Tongue (tissue), 2 donors: ENCODE data around the gene NRN1. TPM values are rescaled to one million over a fixed set of nuclear protein-coding genes. Genes with fewer than 3 reads are reported as not detected.
"Not testable (repeated sequence)": the region's sequence is repeated elsewhere in the genome, so short reads cannot be mapped to it uniquely, and the experiment has no call there.

Source experiments
- DNase-seq: peaks from one replicate; pipeline ENCODE4 v3.0.0-alpha.2; 2015
- total RNA-seq: library from RNA; depleted of rRNA; stranded (reverse); fragments of >200 nt; gene quantifications from one replicate; pipeline ENCODE4 v1.2.3, GENCODE V29; 2014

NRN1 gene
- total RNA-seq, 1 donor from 2014 or later = 12.3 TPM

- DNase-seq = peak; percentile 74
These were observed 25.3 kb downstream of the NRN1 start for GRCh38 chr6:5981126-5982026.

- peak; percentile 72 for DNase-seq
These were observed 26.9 kb downstream of the NRN1 start for GRCh38 chr6:5979650-5980420.

- no peak for DNase-seq
These were observed 29.9 kb downstream of the NRN1 start for GRCh38 chr6:5976811-5977210.

- no peak for DNase-seq
These were observed 37.6 kb downstream of the NRN1 start for GRCh38 chr6:5968817-5969734.

GRCh38 chr6:5968036-5968435, 38.7 kb downstream of the NRN1 start:
- DNase-seq = not testable (repeated sequence)

GRCh38 chr6:5967594-5967993, 39.1 kb downstream of the NRN1 start:
- no peak for DNase-seq

GRCh38 chr6:5962794-5963193, 43.9 kb downstream of the NRN1 start:
- DNase-seq = no peak

- no peak for DNase-seq
These were observed 44.9 kb downstream of the NRN1 start for GRCh38 chr6:5961836-5962235.

GRCh38 chr6:5960456-5960855, 46.3 kb downstream of the NRN1 start:
- DNase-seq = no peak

GRCh38 chr6:5958921-5959320, 47.8 kb downstream of the NRN1 start:
- DNase-seq = no peak

- no peak for DNase-seq
These were observed 49.8 kb downstream of the NRN1 start for GRCh38 chr6:5956939-5957338.

GRCh38 chr6:5950361-5950785, 56.4 kb downstream of the NRN1 start:
- DNase-seq = no peak
